HCT116 (cell line): ENCODE results near the gene NTMT2. TPM values are rescaled to one million over a fixed set of nuclear protein-coding genes. Genes with fewer than 3 reads are reported as not detected.

ENCODE experiments used
- ATAC-seq: fragments of 200-7000 bp; cut with Tn5 transposase; 2 replicates; pipeline ENCODE4 v1.9.1; 2020; ENCODE audit warnings: mild to moderate bottlenecking, moderate library complexity
- BruUV-seq: library from RNA; stranded (reverse); fragments of 400-500 nt; replicated peaks from 2 replicates; lab custom pipeline; 2021; lab: Mats Ljungman, UMichigan
- CTCF ChIA-PET: fragments of 300-600 bp; sonication (Branson Sonifier 250); formaldehyde crosslinking; loops from one replicate; lab custom pipeline; 2021; ENCODE audit warnings: antibody characterized with exemption; lab: Charles Lee
- POLR2A ChIA-PET: fragments of 300-600, 350-600 bp; sonication (Branson Sonifier 250); formaldehyde crosslinking; loops from one replicate; lab custom pipeline; 2021; ENCODE audit warnings: antibody characterized with exemption; lab: Charles Lee
- RAD21 ChIA-PET, 2 experiments: fragments of 300-600 bp; sonication (Branson Sonifier 250); formaldehyde crosslinking; loops; one replicate each; lab custom pipeline; 2023; ENCODE audit warnings: low total read pairs in 2 of 2; ENCODE audit not compliant: uncharacterized antibody in 2 of 2, unreplicated experiment in 2 of 2, low non-redundant PET in 1 of 2; lab: Charles Lee
- DNase-seq: peaks from one replicate; pipeline ENCODE4 v3.0.0-alpha.2; 2010; ENCODE audit warnings: low read depth, low spot score
- H2AFZ ChIP-seq: fragments of 200-600 bp; shearing (Covaris generic), sonication (generic); 2 replicates; pipeline ENCODE4 v1.6.1; 2017; ENCODE audit warnings: low read depth, mixed run types, mixed read lengths, antibody characterized with exemption, low read length; ENCODE audit not compliant: poor library complexity, severe bottlenecking
- H3K27ac ChIP-seq: 2 replicates; pipeline ENCODE4 v1.5.1; 2012; ENCODE audit warnings: low read depth, low read length
- H3K27me3 ChIP-seq: fragments of 200-600 bp; sonication (generic); 2 replicates; pipeline ENCODE4 v1.6.1; 2016; ENCODE audit warnings: mixed run types, low read length, mixed read lengths; ENCODE audit not compliant: insufficient read depth
- H3K36me3 ChIP-seq, 2 experiments: fragments of 200-500 bp in 1 of 2; fragments of 200-600 bp in 1 of 2; sonication (Bioruptor generic) in 1 of 2; sonication (generic) in 1 of 2; 2 replicates each; pipeline versions ENCODE4 v1.5.1 to v1.6.1; 2014 to 2016; ENCODE audit warnings: low read length in 2 of 2, inconsistent platforms in 1 of 2, mixed read lengths in 1 of 2, mixed run types in 1 of 2; ENCODE audit not compliant: insufficient read depth in 2 of 2, control insufficient read depth in 1 of 2
- H3K4me1 ChIP-seq, 2 experiments: fragments of 200-600 bp in 1 of 2; sonication (generic) in 1 of 2; 2 replicates each; pipeline versions ENCODE4 v1.5.1 to v1.6.1; 2012 to 2017; ENCODE audit warnings: low read length in 2 of 2, inconsistent platforms in 1 of 2, mild to moderate bottlenecking in 1 of 2, mixed read lengths in 1 of 2, mixed run types in 1 of 2, moderate library complexity in 1 of 2; ENCODE audit not compliant: insufficient read depth in 2 of 2, control insufficient read depth in 1 of 2
- H3K4me2 ChIP-seq: fragments of 200-600 bp; sonication (generic); 2 replicates; pipeline ENCODE4 v1.6.1; 2017; ENCODE audit warnings: mixed run types, low read length, mixed read lengths
- H3K4me3 ChIP-seq, 2 experiments: fragments of 200-600 bp in 1 of 2; sonication (generic) in 1 of 2; replicated peaks in 1 of 2; 2 replicates each; pipeline ENCODE4 v1.5.1; 2011 to 2016; ENCODE audit warnings: low read length in 2 of 2, control low read depth in 1 of 2, low read depth in 1 of 2, mild to moderate bottlenecking in 1 of 2, mixed read lengths in 1 of 2, mixed run types in 1 of 2
- H3K79me2 ChIP-seq: fragments of 200-600 bp; sonication (generic); 2 replicates; pipeline ENCODE4 v1.6.1; 2017; ENCODE audit warnings: mild to moderate bottlenecking, mixed run types, low read length, moderate library complexity, mixed read lengths; ENCODE audit not compliant: insufficient read depth
- H3K9ac ChIP-seq: fragments of 200-600 bp; sonication (generic); 2 replicates; pipeline ENCODE4 v1.6.1; 2016; ENCODE audit warnings: low read length, mixed read lengths
- H3K9me2 ChIP-seq: fragments of 200-600 bp; sonication (generic), shearing (Covaris generic); 2 replicates; pipeline ENCODE4 v1.6.1; 2017; ENCODE audit warnings: mixed run types, mild to moderate bottlenecking, moderate library complexity; ENCODE audit not compliant: insufficient read depth
- H3K9me3 ChIP-seq, 2 experiments: fragments of 200-500 bp in 1 of 2; fragments of 200-600 bp in 1 of 2; sonication (Bioruptor generic) in 1 of 2; sonication (generic) in 1 of 2; 2 replicates each; pipeline ENCODE4 v1.6.1; 2014 to 2017; ENCODE audit warnings: low read length in 2 of 2, mixed read lengths in 2 of 2, inconsistent platforms in 1 of 2, low read depth in 1 of 2, mild to moderate bottlenecking in 1 of 2, mixed run types in 1 of 2, moderate library complexity in 1 of 2; ENCODE audit not compliant: control insufficient read depth in 1 of 2, insufficient read depth in 1 of 2
- H4K20me1 ChIP-seq: fragments of 200-600 bp; sonication (generic), shearing (Covaris generic); 2 replicates; pipeline ENCODE4 v1.6.1; 2017; ENCODE audit warnings: mixed run types, mild to moderate bottlenecking, moderate library complexity; ENCODE audit not compliant: insufficient read depth
- ATF3 ChIP-seq: IDR thresholded peaks from 2 replicates; pipeline ENCODE4 v1.6.1; 2012
- CBX3 ChIP-seq: IDR thresholded peaks from 2 replicates; pipeline ENCODE4 v1.6.1; 2012; ENCODE audit warnings: low read depth
- EGR1 ChIP-seq: IDR thresholded peaks from 2 replicates; pipeline ENCODE4 v1.6.1; 2012; ENCODE audit warnings: low read depth
- EZH2phosphoT487 ChIP-seq: fragments of 200-600 bp; IDR thresholded peaks from 2 replicates; pipeline ENCODE4 v1.6.1; 2018; ENCODE audit warnings: antibody characterized with exemption, borderline replicate concordance
- FOSL1 ChIP-seq: IDR thresholded peaks from 2 replicates; pipeline ENCODE4 v1.6.1; 2012; ENCODE audit warnings: low read depth
- JUND ChIP-seq: IDR thresholded peaks from 2 replicates; pipeline ENCODE4 v1.6.1; 2012
- POLR2A ChIP-seq: IDR thresholded peaks from 2 replicates; pipeline ENCODE4 v1.7.0; 2011; ENCODE audit warnings: borderline replicate concordance; ENCODE audit not compliant: insufficient read depth, insufficient read length; ENCODE audit errors: extremely low read depth
- POLR2AphosphoS5 ChIP-seq: IDR thresholded peaks from 2 replicates; pipeline ENCODE4 v1.6.1; 2011; ENCODE audit warnings: mild to moderate bottlenecking, low read depth, low read length, moderate library complexity
- RAD21 ChIP-seq: IDR thresholded peaks from 2 replicates; pipeline ENCODE4 v1.6.1; 2012; ENCODE audit warnings: low read depth, mild to moderate bottlenecking
- YY1 ChIP-seq: IDR thresholded peaks from 2 replicates; pipeline ENCODE4 v1.6.1; 2011; ENCODE audit warnings: low read length, low read depth, moderate library complexity, mild to moderate bottlenecking; ENCODE audit not compliant: insufficient replicate concordance; ENCODE audit errors: extremely low read depth
- ZBTB33 ChIP-seq: IDR thresholded peaks from 2 replicates; pipeline ENCODE4 v1.6.1; 2011; ENCODE audit warnings: mild to moderate bottlenecking, low read length, moderate library complexity; ENCODE audit not compliant: insufficient replicate concordance; ENCODE audit errors: extremely low read depth
- intact Hi-C: fragments of 100-400 bp; cut with micrococcal nuclease; formaldehyde crosslinking; loops from 2 replicates; pipeline ENCODE4 v1.10.0; 2022
- total RNA-seq: library from RNA; stranded (reverse); gene quantifications from one replicate; pipeline ENCODE4 v1.2.1, GENCODE V29; 2021; ENCODE audit not compliant: unreplicated experiment

Gene NTMT2
- total RNA-seq, 1 experiment from 2014 or later = not detected

- Histone ChIP-seq H3K9me2 (no peaks in the 10 kb centered on the region), H3K36me3 (no peaks in the 10 kb centered on the region), H3K9me3 (no peaks in the 10 kb centered on the region), H3K4me2 (no peak overlapping the region), H2AFZ (no peak overlapping the region), H3K79me2 (no peaks in the 10 kb centered on the region), H3K4me3 (no peak overlapping the region), H3K27ac (no peak overlapping the region), H3K9ac (no peak overlapping the region), H4K20me1 (no peaks in the 10 kb centered on the region; the same call in 1 of the 2 replicates), H3K27me3 (no peaks in the 10 kb centered on the region), H3K4me1 (no peaks in the 10 kb centered on the region)
- ChIA-PET POLR2A (no interaction called here), CTCF (no interaction called here), RAD21 (no interaction called here)
- TF ChIP-seq POLR2A (no peak), ATF3 (no peak), EGR1 (no peak), ZBTB33 (no peak), JUND (no peak), EZH2phosphoT487 (no peak), RAD21 (no peak), YY1 (no peak), CBX3 (no peak)
- DNase-seq (no peak), ATAC-seq (no peak)
- intact Hi-C loops = no loop called here
- no TSS peak for BruUV-seq
Observed at GRCh38 chr1:170182442-170182841, 36.7 kb downstream of the NTMT2 start.

- TF ChIP-seq FOSL1 (no peak), POLR2AphosphoS5 (no peak), ATF3 (no peak), JUND (no peak)
- CTCF ChIA-PET = no interaction called here
- H3K9ac ChIP-seq = no peak overlapping the region
- H2AFZ ChIP-seq = no peak overlapping the region
- intact Hi-C loops = no loop called here
- no peaks in the 10 kb centered on the region for H3K4me1 ChIP-seq
- no peak overlapping the region for H3K4me2 ChIP-seq
- POLR2A ChIA-PET = no interaction called here
- BruUV-seq = no TSS peak
- ATAC-seq (no peak), DNase-seq (no peak)
- no peaks in the 10 kb centered on the region for H4K20me1 ChIP-seq
- RAD21 ChIA-PET = no interaction called here
- H3K9me2 ChIP-seq = no peaks in the 10 kb centered on the region
- no peak overlapping the region for H3K27ac ChIP-seq
- no peak overlapping the region for H3K4me3 ChIP-seq
- H3K9me3 ChIP-seq = no peaks in the 10 kb centered on the region
- H3K36me3 ChIP-seq = no peaks in the 10 kb centered on the region
- no peaks in the 10 kb centered on the region for H3K27me3 ChIP-seq
- no peaks in the 10 kb centered on the region for H3K79me2 ChIP-seq
Observed at GRCh38 chr1:170192546-170192945, 46.8 kb downstream of the NTMT2 start.
